B cell (primary cell): ENCODE data around the gene ALDH3B1. TPM values are rescaled to one million over a fixed set of nuclear protein-coding genes. Genes with fewer than 3 reads are reported as not detected.

Source experiments
- ATAC-seq: fragments of 200-7000 bp; cut with Tn5 transposase; one replicate; pipeline ENCODE4 v1.10.0; 2021; ENCODE audit warnings: low read depth, mild to moderate bottlenecking, moderate number of reproducible peaks, moderate library complexity
- CTCF ChIA-PET: fragments of 350-600 bp; sonication (Branson Sonifier 250); formaldehyde crosslinking; loops from one replicate; lab custom pipeline; 2021; ENCODE audit warnings: antibody characterized with exemption, inconsistent platforms; lab: Charles Lee
- POLR2A ChIA-PET: fragments of 350-600 bp; sonication (Branson Sonifier 250); formaldehyde crosslinking; loops from one replicate; lab custom pipeline; 2021; ENCODE audit warnings: antibody characterized with exemption; lab: Charles Lee
- DNase-seq: peaks from one replicate; pipeline ENCODE4 v3.0.0; 2013
- H2AFZ ChIP-seq: 2 replicates; pipeline ENCODE4 v1.6.1; 2012; ENCODE audit warnings: mild to moderate bottlenecking, low read depth, low read length; ENCODE audit not compliant: insufficient read depth, poor library complexity, severe bottlenecking
- H3K27ac ChIP-seq, 2 donors: 1 replicate in 1 of 2; 2 replicates in 1 of 2; pipeline ENCODE4 v1.5.1; 2012 to 2013; ENCODE audit warnings: low read length in 2 of 2, mild to moderate bottlenecking in 2 of 2, moderate library complexity in 1 of 2
- H3K27me3 ChIP-seq, 4 experiments: fragments of 200-600 bp in 1 of 4; sonication (generic) in 1 of 4; replicated peaks in 1 of 4; 1 replicate in 2 of 4; 2 replicates in 2 of 4; pipeline versions ENCODE4 v1.6.1 to v1.7.0; 2013 to 2016; ENCODE audit warnings: low read length in 3 of 4, mild to moderate bottlenecking in 2 of 4, mixed read lengths in 1 of 4, moderate library complexity in 1 of 4; ENCODE audit not compliant: insufficient read depth in 4 of 4, control insufficient read depth in 3 of 4; ENCODE audit errors: control extremely low read depth in 1 of 4
- H3K36me3 ChIP-seq, 2 experiments: replicated peaks in 1 of 2; 1 replicate in 1 of 2; 2 replicates in 1 of 2; pipeline versions ENCODE4 v1.6.1 to v1.7.1; 2013; ENCODE audit warnings: low read length in 1 of 2; ENCODE audit not compliant: insufficient read depth in 2 of 2, control insufficient read depth in 1 of 2; ENCODE audit errors: control extremely low read depth in 1 of 2, extremely low read depth in 1 of 2
- H3K4me1 ChIP-seq, 2 donors: fragments of 200-600 bp in 1 of 2; sonication (generic) in 1 of 2; 1 replicate in 1 of 2; 2 replicates in 1 of 2; pipeline versions ENCODE4 v1.5.1 to v1.6.1; 2013 to 2017; ENCODE audit warnings: low read length in 2 of 2; ENCODE audit not compliant: control insufficient read depth in 2 of 2, insufficient read depth in 2 of 2
- H3K4me2 ChIP-seq: replicated peaks from 2 replicates; pipeline ENCODE3; 2012; ENCODE audit warnings: mild to moderate bottlenecking, low read depth, low read length; ENCODE audit not compliant: poor library complexity, severe bottlenecking
- H3K4me3 ChIP-seq, 5 experiments: fragments of 200-600 bp in 1 of 5; sonication (generic) in 1 of 5; 1 replicate in 3 of 5; 2 replicates in 2 of 5; pipeline versions ENCODE4 v1.5.1 to v1.7.0; 2011 to 2016; ENCODE audit warnings: low read length in 4 of 5, mild to moderate bottlenecking in 4 of 5, low read depth in 2 of 5, control low read depth in 1 of 5, moderate library complexity in 1 of 5; ENCODE audit not compliant: insufficient read depth in 1 of 5; ENCODE audit errors: control extremely low read depth in 1 of 5, extremely low read depth in 1 of 5
- H3K79me2 ChIP-seq: fragments of 200-600 bp; sonication (generic); one replicate; pipeline ENCODE4 v1.6.0; 2016; ENCODE audit warnings: low read length; ENCODE audit not compliant: control insufficient read depth, insufficient read depth
- H3K9ac ChIP-seq: fragments of 200-600 bp; sonication (generic); 2 replicates; pipeline ENCODE4 v1.6.1; 2017; ENCODE audit warnings: mild to moderate bottlenecking, low read length, moderate library complexity
- H3K9me3 ChIP-seq, 3 donors: one replicate each; pipeline versions ENCODE4 v1.6.1 to v1.7.1; 2013; ENCODE audit warnings: low read length in 2 of 3; ENCODE audit not compliant: control insufficient read depth in 2 of 3, insufficient read depth in 1 of 3; ENCODE audit errors: control extremely low read depth in 1 of 3
- H4K20me1 ChIP-seq: 2 replicates; pipeline ENCODE4 v1.6.0; 2012; ENCODE audit warnings: mild to moderate bottlenecking, low read length; ENCODE audit not compliant: insufficient read depth, control insufficient read depth, poor library complexity, severe bottlenecking
- H3K27ac Mint-ChIP-seq: one replicate; pipeline ENCODE4 v1.8.0; 2021; ENCODE audit warnings: mixed read lengths
- H3K27me3 Mint-ChIP-seq: one replicate; pipeline ENCODE4 v1.8.0; 2021; ENCODE audit warnings: mixed read lengths
- H3K4me1 Mint-ChIP-seq: one replicate; pipeline ENCODE4 v1.8.0; 2021; ENCODE audit warnings: mixed read lengths
- H3K4me3 Mint-ChIP-seq: one replicate; pipeline ENCODE4 v1.8.0; 2021; ENCODE audit warnings: mixed read lengths
- H3K9me3 Mint-ChIP-seq: one replicate; pipeline ENCODE4 v1.8.0; 2022; ENCODE audit warnings: mixed read lengths; ENCODE audit not compliant: insufficient read depth
- CTCF ChIP-seq: fragments of 200-600 bp; IDR thresholded peaks from one replicate; pipeline ENCODE4 v1.8.0; 2022; ENCODE audit warnings: antibody characterized with exemption, mild to moderate bottlenecking
- EZH2 ChIP-seq: IDR thresholded peaks from 2 replicates; pipeline ENCODE4 v1.6.1; 2012; ENCODE audit warnings: borderline replicate concordance, low read depth, mild to moderate bottlenecking, moderate library complexity, low read length; ENCODE audit not compliant: insufficient read depth, poor library complexity, severe bottlenecking
- WGBS: methylation state at CpG from one replicate; pipeline ENCODE4 v1.1.5; 2013; ENCODE audit warnings: missing lambda C conversion rate; ENCODE audit not compliant: insufficient coverage; 5-methylcytosine and 5-hydroxymethylcytosine counted together
- intact Hi-C: fragments of 100-400 bp; cut with micrococcal nuclease; formaldehyde crosslinking; loops from one replicate; pipeline ENCODE4 v1.10.0; 2022
- polyA plus RNA-seq: library from polyadenylated mRNA; depleted of rRNA; stranded (reverse); fragments of >200 nt; gene quantifications from 2 replicates; pipeline ENCODE4 v1.2.3, GENCODE V29; 2012
- total RNA-seq, 2 donors: library from RNA; stranded (reverse); fragments of 120-200 nt in 1 of 2; gene quantifications; 1 replicate in 1 of 2; 2 replicates in 1 of 2; pipeline versions ENCODE4 v1.2.3 to v1.2.4, GENCODE V29; 2013 to 2022

The ALDH3B1 gene
- total and polyA plus RNA-seq, 2 donors (not counting 1 experiment from before 2014, with no cell fraction given) = 0.81 TPM

- H3K9me3 Mint-ChIP-seq = no peaks in the 10 kb centered on the region
- H3K27me3 Mint-ChIP-seq = no peaks in the 10 kb centered on the region
- H3K9ac ChIP-seq = no peak overlapping the region
- DNase-seq (no peak), ATAC-seq (no peak)
- TF ChIP-seq EZH2 (no peak), CTCF (no peak)
- H3K27me3 ChIP-seq = no peaks in the 10 kb centered on the region
- peaks cover 34 to 35% of the 10 kb centered on the region in 2 donors for H3K4me1 ChIP-seq
- no peak overlapping the region for H3K27ac ChIP-seq
- ChIA-PET CTCF (no interaction called here), POLR2A (interaction anchor here (1.0 kb wide), 1 partner anchor 254 kb away, joined by 3 read pairs; no protein-coding TSS in a partner anchor)
- H3K4me1 Mint-ChIP-seq = peaks cover 29% of the 10 kb centered on the region
- H3K27ac Mint-ChIP-seq = peak overlapping the region; percentile 20
- intact Hi-C loops = no loop called here
- H4K20me1 ChIP-seq = peaks cover 8% of the 10 kb centered on the region
- no peak overlapping the region for H3K4me3 ChIP-seq
- H3K36me3 ChIP-seq = no peaks in the 10 kb centered on the region
- H3K4me2 ChIP-seq = no peak overlapping the region
- H3K9me3 ChIP-seq = no peaks in the 10 kb centered on the region
- H2AFZ ChIP-seq = no peak overlapping the region
- WGBS = 92% methylated on average over 10 of the region's 16 CpGs
- H3K79me2 ChIP-seq = peaks cover 18% of the 10 kb centered on the region
- H3K4me3 Mint-ChIP-seq = no peak overlapping the region
Observed at GRCh38 chr11:68012843-68013610, 2.9 kb downstream of the ALDH3B1 start.

GRCh38 chr11:68013611-68014156, 3.6 kb downstream of the ALDH3B1 start:
- Histone ChIP-seq H3K9me3 (no peaks in the 10 kb centered on the region), H3K9ac (no peak overlapping the region), H3K4me1 (peaks cover 28 to 29% of the 10 kb centered on the region in 2 donors), H3K27me3 (no peaks in the 10 kb centered on the region), H3K36me3 (no peaks in the 10 kb centered on the region), H3K4me2 (no peak overlapping the region), H3K79me2 (peaks cover 13% of the 10 kb centered on the region), H2AFZ (no peak overlapping the region), H3K4me3 (no peak overlapping the region), H4K20me1 (peaks cover 2% of the 10 kb centered on the region), H3K27ac (no peak overlapping the region)
- POLR2A ChIA-PET = no interaction called here
- Mint-ChIP-seq H3K27me3 (no peaks in the 10 kb centered on the region), H3K4me3 (no peak overlapping the region), H3K9me3 (no peaks in the 10 kb centered on the region), H3K27ac (no peak overlapping the region), H3K4me1 (peaks cover 27% of the 10 kb centered on the region)
- intact Hi-C loops = no loop called here
- no peak for TF ChIP-seq EZH2
- no peak for TF ChIP-seq CTCF
- 96% methylated on average over 11 of the region's 14 CpGs for WGBS
- ATAC-seq (no peak), DNase-seq (no peak)
- CTCF ChIA-PET = no interaction called here
